Activated CD4-positive, alpha-beta T cell treated with anti-CD3 and anti-CD28 coated beads, Interleukin-2, amount 50 U/mL, for 1 hour (primary cell): Measurements from ENCODE around the gene OR9A4.

Experiments
- DNase-seq: peaks from one replicate; pipeline ENCODE4 v3.0.0-alpha.2; 2020

OR9A4 gene

DNA sequence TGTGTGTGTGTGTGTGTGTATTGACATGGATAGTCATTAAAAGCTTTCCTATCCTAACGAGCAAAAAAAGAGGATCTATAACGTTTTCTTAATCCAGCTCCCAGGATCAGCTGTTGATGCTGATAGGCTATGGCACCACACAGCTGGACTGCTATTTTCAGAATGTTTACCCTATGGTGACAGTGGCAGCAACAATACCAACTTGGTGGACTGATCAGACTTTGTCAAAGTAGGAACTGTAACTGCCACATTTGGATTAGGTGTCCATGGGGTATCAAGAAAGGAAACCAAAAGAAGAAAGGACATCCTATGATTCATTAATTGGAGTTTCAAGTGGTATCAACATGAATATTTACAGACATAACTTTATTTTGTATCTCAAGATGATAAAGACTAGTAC is 33.3 kb downstream of the OR9A4 start:
- no peak for DNase-seq

DNA sequence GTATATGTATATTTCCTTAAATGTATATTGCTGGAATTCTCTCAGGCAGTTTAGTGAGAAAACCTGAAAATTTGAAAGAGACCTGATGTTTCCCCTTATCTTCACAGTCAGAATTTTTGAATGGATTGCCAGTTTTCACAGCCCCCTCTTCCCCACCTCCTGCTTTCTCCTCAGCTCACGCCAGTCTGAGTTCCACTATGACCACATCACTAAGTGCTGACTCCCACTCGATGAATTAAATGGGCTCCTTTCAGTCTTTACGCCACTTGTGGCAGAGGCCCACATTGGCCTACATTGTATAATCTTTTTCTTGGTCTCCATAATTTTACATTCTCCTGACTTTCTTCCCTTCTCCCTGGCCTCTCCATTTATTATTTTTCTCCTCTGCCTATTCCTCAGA is 33.7 kb downstream of the OR9A4 start:
- DNase-seq: no peak

DNA sequence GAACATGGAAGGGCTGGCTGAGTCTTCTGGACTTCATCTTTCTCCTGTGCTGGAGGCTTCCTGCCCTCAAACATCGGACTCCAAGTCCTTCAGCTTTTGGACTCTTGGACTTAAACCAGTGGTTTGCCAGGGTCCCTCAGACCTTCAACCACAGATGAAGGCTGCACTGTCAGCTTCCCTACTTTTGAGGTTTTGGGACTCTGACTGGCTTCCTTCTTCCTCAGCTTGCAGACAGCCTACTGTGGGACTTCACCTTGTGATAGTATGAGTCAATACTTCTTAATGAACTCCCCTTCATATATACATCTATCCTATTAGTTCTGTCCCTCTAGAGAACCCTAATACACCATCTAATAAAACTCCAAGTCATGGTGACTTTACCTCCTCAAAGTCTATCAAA is 34.6 kb downstream of the OR9A4 start:
- no peak for DNase-seq

DNA sequence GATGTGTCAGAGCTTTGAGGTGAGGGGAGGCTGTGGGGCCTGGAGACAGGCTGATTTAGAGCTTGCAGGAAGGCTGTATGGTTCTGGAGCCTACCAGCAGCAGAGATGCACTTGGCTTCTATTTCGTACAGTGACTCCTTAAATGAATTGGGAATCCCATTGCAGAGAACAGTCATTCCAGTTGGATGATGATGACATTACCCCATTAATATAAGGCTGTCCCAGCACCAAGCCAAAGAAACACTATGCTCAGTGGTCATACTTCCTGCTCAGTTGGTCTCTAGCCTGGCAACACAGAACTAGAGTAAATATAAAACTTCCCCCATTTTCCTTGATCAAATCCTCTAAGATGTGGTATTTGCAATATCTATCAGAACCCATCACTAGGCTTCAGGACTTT is 36.3 kb downstream of the OR9A4 start:
- DNase-seq: no peak

DNA sequence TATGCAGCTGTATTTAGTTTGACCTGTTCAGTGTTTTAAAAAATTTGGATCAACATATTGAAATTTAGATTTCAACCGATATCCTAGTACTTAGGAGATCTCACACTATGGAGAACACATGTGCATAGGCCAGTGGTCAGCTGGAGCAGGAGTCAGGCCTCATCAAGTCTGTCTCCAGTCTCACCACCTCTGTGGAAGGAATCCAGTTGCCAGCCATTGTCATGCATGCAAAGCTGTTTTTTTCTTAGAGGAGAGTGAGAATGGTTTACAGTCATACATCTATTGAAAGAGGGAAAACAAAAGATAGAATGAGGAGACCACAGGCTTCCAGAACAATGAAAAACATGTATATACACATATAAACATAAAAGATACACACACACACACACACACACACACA is 38.1 kb downstream of the OR9A4 start:
- no peak for DNase-seq

DNA sequence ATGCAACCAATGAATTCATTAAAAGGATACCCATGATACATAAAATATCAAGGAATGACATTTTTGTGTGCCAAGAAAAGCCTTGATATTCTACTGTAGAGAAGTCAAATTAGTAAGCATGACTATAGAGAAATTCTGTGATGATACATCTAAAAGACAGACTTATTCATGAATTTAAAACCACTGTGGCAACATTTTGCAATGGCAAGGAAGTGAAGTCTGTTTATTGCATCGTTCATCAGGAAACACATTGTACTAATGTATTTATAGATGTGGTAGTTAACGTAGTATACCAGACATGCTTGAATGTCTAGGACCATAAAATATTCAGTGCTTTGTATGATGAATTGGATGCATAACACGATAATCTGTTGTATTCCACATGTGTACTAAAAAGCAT is 39.9 kb downstream of the OR9A4 start:
- DNase-seq: no peak

DNA sequence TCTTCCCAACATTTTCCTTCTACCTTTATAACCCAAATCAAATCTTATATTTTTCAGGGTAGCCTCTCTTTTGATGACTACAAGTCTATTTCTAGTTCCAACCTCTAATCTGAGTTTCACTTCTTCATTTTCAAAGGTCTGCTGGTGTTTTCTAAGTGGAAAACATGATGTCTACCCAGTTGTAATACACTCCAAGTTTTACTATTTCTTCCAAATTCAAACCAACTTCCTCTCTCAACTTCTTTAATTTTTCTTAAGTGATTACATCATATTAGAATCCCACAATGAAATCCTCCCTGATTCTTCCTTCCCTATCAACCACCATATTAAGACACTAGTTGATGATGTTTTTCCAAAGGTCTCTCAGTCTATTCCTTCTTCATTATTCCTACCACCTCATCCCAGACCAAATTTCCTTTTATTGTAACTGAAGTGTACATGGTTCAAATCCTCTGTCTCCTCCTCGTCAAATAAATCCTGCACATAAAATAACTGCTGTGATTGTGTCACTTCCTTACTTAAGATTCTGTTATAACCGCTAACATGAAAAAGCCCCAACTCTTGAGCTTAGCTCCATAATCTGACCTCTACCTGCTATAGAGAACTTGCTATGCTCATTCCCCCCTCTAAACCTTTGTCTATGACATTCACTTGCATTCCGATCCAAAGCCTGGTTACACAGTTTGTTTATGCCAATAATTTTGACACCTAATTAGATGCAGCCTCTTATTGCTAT is 44.7 kb downstream of the OR9A4 start:
- no peak for DNase-seq
